T-helper 22 cell (primary cell): ENCODE data around the gene HOXD4.

Experiments
- DNase-seq: peaks from one replicate; pipeline ENCODE4 v3.0.0-alpha.2; 2020; ENCODE audit warnings: low read depth

HOXD4 gene

GRCh38 chr2:176187899-176188773, 36.8 kb downstream of the HOXD4 start, which contains the start of gene HOXD1:
TSS of gene HOXD1 (plus strand) at chr2:176188668. CDS start at chr2:176188802, 134 bp downstream.
- no peak for DNase-seq

GRCh38 chr2:176188774-176189680, 37.7 kb downstream of the HOXD4 start:
- no peak for DNase-seq

GRCh38 chr2:176189681-176190641, 38.6 kb downstream of the HOXD4 start:
- DNase-seq = no peak

GRCh38 chr2:176192351-176192750, 41.0 kb downstream of the HOXD4 start:
- no peak for DNase-seq

GRCh38 chr2:176193048-176193447, 41.7 kb downstream of the HOXD4 start:
- no peak for DNase-seq

GRCh38 chr2:176199902-176200301, 48.6 kb downstream of the HOXD4 start:
- DNase-seq = no peak

GRCh38 chr2:176200971-176201370, 49.6 kb downstream of the HOXD4 start:
- no peak for DNase-seq

- DNase-seq = no peak
These were observed 51.1 kb downstream of the HOXD4 start for GRCh38 chr2:176202491-176202890.
